ENCODE measurements around the gene CKMT1A.

GRCh38 chr15:43735416-43735815 lies 41.8 kb downstream of the CKMT1A start:
- TF ChIP-seq, protein P1, sequence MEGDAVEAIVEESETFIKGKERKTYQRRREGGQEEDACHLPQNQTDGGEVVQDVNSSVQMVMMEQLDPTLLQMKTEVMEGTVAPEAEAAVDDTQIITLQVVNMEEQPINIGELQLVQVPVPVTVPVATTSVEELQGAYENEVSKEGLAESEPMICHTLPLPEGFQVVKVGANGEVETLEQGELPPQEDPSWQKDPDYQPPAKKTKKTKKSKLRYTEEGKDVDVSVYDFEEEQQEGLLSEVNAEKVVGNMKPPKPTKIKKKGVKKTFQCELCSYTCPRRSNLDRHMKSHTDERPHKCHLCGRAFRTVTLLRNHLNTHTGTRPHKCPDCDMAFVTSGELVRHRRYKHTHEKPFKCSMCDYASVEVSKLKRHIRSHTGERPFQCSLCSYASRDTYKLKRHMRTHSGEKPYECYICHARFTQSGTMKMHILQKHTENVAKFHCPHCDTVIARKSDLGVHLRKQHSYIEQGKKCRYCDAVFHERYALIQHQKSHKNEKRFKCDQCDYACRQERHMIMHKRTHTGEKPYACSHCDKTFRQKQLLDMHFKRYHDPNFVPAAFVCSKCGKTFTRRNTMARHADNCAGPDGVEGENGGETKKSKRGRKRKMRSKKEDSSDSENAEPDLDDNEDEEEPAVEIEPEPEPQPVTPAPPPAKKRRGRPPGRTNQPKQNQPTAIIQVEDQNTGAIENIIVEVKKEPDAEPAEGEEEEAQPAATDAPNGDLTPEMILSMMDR (IDR thresholded peaks at IDR 0.05; ENCODE audit: low read length): no peak
- TF ChIP-seq EZH2phosphoT487 (IDR thresholded peaks at IDR 0.05; ENCODE audit: low read length) (no peak), EZH2 (optimal IDR thresholded peaks at IDR 0.05; ENCODE audit: low read depth, low read length) (no peak)

All from MM.1S (cell line).